NT2/D1 (cell line): ENCODE measurements around the gene CDH26.

Experiments used
- DNase-seq: peaks from one replicate; pipeline ENCODE4 v3.0.0-alpha.2; 2011; ENCODE audit warnings: low read depth, low spot score
- H3K27me3 ChIP-seq: 2 replicates; pipeline ENCODE4 v1.6.0; 2011; ENCODE audit warnings: mild to moderate bottlenecking; ENCODE audit not compliant: insufficient read length, insufficient read depth
- H3K36me3 ChIP-seq: 2 replicates; pipeline ENCODE4 v1.6.1; 2011; ENCODE audit warnings: mild to moderate bottlenecking, low read length, mixed read lengths; ENCODE audit not compliant: insufficient read depth, insufficient read length
- H3K4me1 ChIP-seq: 2 replicates; pipeline ENCODE4 v1.5.1; 2011; ENCODE audit not compliant: insufficient read depth, insufficient read length
- H3K4me3 ChIP-seq: 2 replicates; pipeline ENCODE4 v1.5.1; 2011; ENCODE audit warnings: low read depth; ENCODE audit not compliant: insufficient read length
- H3K9ac ChIP-seq: 2 replicates; pipeline ENCODE4 v1.6.0; 2011; ENCODE audit warnings: low read depth; ENCODE audit not compliant: insufficient read length
- H3K9me3 ChIP-seq: 2 replicates; pipeline ENCODE4 v1.5.1; 2011; ENCODE audit warnings: mild to moderate bottlenecking, low read length; ENCODE audit not compliant: insufficient read depth
- SUZ12 ChIP-seq: IDR thresholded peaks from 2 replicates; pipeline ENCODE4 v1.6.1; 2011; ENCODE audit not compliant: insufficient read length, insufficient read depth; ENCODE audit errors: extremely low read depth
- YY1 ChIP-seq: IDR thresholded peaks from 2 replicates; pipeline ENCODE4 v1.6.1; 2011; ENCODE audit not compliant: insufficient read length, insufficient read depth
- ZNF274 ChIP-seq: IDR thresholded peaks from 2 replicates; pipeline ENCODE4 v1.6.1; 2011; ENCODE audit warnings: mild to moderate bottlenecking, low read depth, low read length

Gene CDH26

DNA sequence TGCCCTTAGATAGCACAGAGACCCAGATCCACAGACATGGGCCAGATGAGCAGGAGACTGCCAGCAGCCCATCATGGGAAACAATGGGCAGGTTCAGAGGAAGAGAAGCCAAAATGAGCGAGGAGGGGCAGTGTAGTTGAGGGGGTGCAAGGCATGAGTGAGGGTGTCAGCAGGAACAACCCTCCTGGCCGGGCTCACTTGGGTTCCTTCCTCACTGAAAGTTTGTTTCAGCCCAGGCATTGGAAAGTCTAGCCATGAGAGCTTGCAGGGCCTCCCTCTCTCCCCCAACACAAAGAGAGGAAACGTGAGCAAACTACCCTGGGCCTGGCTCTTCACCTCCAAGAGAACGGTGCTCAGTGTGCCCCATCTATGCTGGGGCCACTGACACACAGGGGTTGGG, 48.0 kb downstream of the CDH26 start:
- Histone ChIP-seq H3K4me1 (no peaks in the 10 kb centered on the region), H3K27me3 (no peaks in the 10 kb centered on the region), H3K9ac (no peak overlapping the region), H3K36me3 (no peaks in the 10 kb centered on the region), H3K9me3 (no peaks in the 10 kb centered on the region), H3K4me3 (no peak overlapping the region)
- TF ChIP-seq ZNF274 (no peak), YY1 (no peak), SUZ12 (no peak)
- no peak for DNase-seq

- no peak for DNase-seq
- Histone ChIP-seq H3K4me3 (no peak overlapping the region), H3K27me3 (no peaks in the 10 kb centered on the region), H3K36me3 (no peaks in the 10 kb centered on the region), H3K9ac (no peak overlapping the region), H3K9me3 (no peaks in the 10 kb centered on the region), H3K4me1 (no peaks in the 10 kb centered on the region)
- TF ChIP-seq SUZ12, result no peak
- TF ChIP-seq YY1, result no peak
- no peak for TF ChIP-seq ZNF274
These were observed 49.2 kb downstream of the CDH26 start for GRCh38 chr20:60007464-60007863.

GRCh38 chr20:60008130-60008808, 50.0 kb downstream of the CDH26 start:
- DNase-seq, result no peak
- TF ChIP-seq ZNF274 (no peak), YY1 (no peak), SUZ12 (no peak)
- Histone ChIP-seq H3K4me3 (no peak overlapping the region), H3K9me3 (no peaks in the 10 kb centered on the region), H3K9ac (no peak overlapping the region), H3K27me3 (no peaks in the 10 kb centered on the region), H3K36me3 (no peaks in the 10 kb centered on the region), H3K4me1 (no peaks in the 10 kb centered on the region)

GRCh38 chr20:60009318-60009717, 51.1 kb downstream of the CDH26 start:
- no peak overlapping the region for H3K4me3 ChIP-seq
- DNase-seq, result no peak
- no peaks in the 10 kb centered on the region for H3K27me3 ChIP-seq
- no peak overlapping the region for H3K9ac ChIP-seq
- no peaks in the 10 kb centered on the region for H3K9me3 ChIP-seq
- no peak for TF ChIP-seq YY1
- no peak for TF ChIP-seq ZNF274
- no peak for TF ChIP-seq SUZ12
- H3K4me1 ChIP-seq, result no peaks in the 10 kb centered on the region
- no peaks in the 10 kb centered on the region for H3K36me3 ChIP-seq

DNA sequence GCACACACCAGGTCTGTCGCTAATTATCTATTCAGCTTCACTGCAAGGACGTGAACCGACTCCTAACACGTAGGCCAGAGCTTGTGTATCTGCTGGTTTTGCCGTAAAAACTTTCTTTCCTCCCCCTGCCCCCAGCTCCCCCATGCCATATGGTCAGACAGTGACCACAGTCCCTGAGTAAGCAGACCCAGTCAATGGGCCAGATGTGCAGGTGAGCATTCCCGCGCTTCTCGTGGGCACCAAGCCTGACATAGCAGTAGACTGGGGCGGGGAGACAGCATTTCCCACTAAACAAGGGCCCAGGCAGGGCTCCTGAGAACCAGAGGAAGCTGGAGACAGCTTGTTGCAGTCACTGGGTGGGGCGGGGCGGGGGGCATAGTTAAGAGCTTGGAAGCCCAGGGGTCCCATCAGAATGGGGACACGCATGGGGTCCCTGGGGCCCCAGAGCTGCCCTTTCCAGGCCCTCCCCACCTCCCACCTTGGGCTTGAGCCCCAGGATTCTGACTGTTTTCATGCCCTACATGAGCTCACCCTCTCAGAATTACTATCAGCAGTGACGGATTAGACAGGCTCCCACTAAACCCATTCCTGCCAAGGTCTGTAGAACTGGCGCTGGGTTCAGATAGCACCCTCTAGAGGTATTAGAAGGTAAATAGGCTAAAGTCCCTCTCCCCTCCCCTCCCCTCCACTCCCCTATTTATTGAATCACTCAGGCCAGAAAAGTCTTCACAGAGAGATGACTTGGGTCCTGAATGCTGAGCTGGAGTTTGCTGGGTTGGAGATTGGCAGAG, 51.8 kb downstream of the CDH26 start:
- H3K9ac ChIP-seq, result no peak overlapping the region
- no peaks in the 10 kb centered on the region for H3K9me3 ChIP-seq
- H3K27me3 ChIP-seq, result no peaks in the 10 kb centered on the region
- no peak overlapping the region for H3K4me3 ChIP-seq
- TF ChIP-seq SUZ12, result no peak
- no peak for TF ChIP-seq ZNF274
- no peak for TF ChIP-seq YY1
- no peaks in the 10 kb centered on the region for H3K36me3 ChIP-seq
- H3K4me1 ChIP-seq, result no peaks in the 10 kb centered on the region
- no peak for DNase-seq

GRCh38 chr20:60010689-60011458, 52.7 kb downstream of the CDH26 start:
- no peak overlapping the region for H3K9ac ChIP-seq

More at GRCh38 chr20:60010689-60011458, 52.7 kb downstream of the CDH26 start:
- Histone ChIP-seq H3K36me3 (no peaks in the 10 kb centered on the region), H3K27me3 (no peaks in the 10 kb centered on the region), H3K9me3 (no peaks in the 10 kb centered on the region), H3K4me1 (no peaks in the 10 kb centered on the region), H3K4me3 (no peak overlapping the region)
- TF ChIP-seq SUZ12 (no peak), ZNF274 (no peak), YY1 (no peak)
- DNase-seq, result no peak
